Activated T-cell treated with anti-CD3 and anti-CD28 coated beads, Interleukin-2, amount 50 U/mL, for 72 hours (primary cell): ENCODE measurements around the gene DNASE2. TPM values are rescaled to one million over a fixed set of nuclear protein-coding genes. Genes with fewer than 3 reads are reported as not detected.

Experiments used
- ATAC-seq, 2 donors: fragments of 150-1000 bp; cut with Tn5 transposase; replicated peaks in 1 of 2; 2 replicates each; pipeline ENCODE4 v1.10.0; 2021; ENCODE audit warnings: moderate library complexity in 2 of 2, mild to moderate bottlenecking in 1 of 2
- DNase-seq, 2 donors: peaks; one replicate each; pipeline ENCODE4 v3.0.0; 2021 to 2022; ENCODE audit warnings: mixed read lengths in 1 of 2
- H3K27ac Mint-ChIP-seq: one replicate; pipeline ENCODE4 v1.8.0; 2022; ENCODE audit warnings: mild to moderate bottlenecking, moderate library complexity, mixed read lengths
- H3K27me3 Mint-ChIP-seq: one replicate; pipeline ENCODE4 v1.8.0; 2022; ENCODE audit warnings: low read depth, mixed read lengths
- H3K36me3 Mint-ChIP-seq, 2 donors: one replicate each; pipeline ENCODE4 v1.8.0; 2022; ENCODE audit warnings: mixed read lengths in 2 of 2, mild to moderate bottlenecking in 1 of 2; ENCODE audit not compliant: insufficient read depth in 2 of 2
- H3K4me1 Mint-ChIP-seq: one replicate; pipeline ENCODE4 v1.8.0; 2022; ENCODE audit warnings: low read depth, mixed read lengths
- H3K4me3 Mint-ChIP-seq, 2 donors: one replicate each; pipeline ENCODE4 v1.8.0; 2022; ENCODE audit warnings: mild to moderate bottlenecking in 2 of 2, mixed read lengths in 2 of 2, moderate library complexity in 2 of 2
- H3K9me3 Mint-ChIP-seq, 2 donors: one replicate each; pipeline ENCODE4 v1.8.0; 2022; ENCODE audit warnings: mixed read lengths in 2 of 2
- total RNA-seq, 2 donors: library from RNA; stranded (reverse); gene quantifications; one replicate each; pipeline ENCODE4 v1.2.3, GENCODE V29; 2022

The DNASE2 gene
- total RNA-seq, 2 donors from 2014 or later = 34.5 to 39.1 TPM

DNA sequence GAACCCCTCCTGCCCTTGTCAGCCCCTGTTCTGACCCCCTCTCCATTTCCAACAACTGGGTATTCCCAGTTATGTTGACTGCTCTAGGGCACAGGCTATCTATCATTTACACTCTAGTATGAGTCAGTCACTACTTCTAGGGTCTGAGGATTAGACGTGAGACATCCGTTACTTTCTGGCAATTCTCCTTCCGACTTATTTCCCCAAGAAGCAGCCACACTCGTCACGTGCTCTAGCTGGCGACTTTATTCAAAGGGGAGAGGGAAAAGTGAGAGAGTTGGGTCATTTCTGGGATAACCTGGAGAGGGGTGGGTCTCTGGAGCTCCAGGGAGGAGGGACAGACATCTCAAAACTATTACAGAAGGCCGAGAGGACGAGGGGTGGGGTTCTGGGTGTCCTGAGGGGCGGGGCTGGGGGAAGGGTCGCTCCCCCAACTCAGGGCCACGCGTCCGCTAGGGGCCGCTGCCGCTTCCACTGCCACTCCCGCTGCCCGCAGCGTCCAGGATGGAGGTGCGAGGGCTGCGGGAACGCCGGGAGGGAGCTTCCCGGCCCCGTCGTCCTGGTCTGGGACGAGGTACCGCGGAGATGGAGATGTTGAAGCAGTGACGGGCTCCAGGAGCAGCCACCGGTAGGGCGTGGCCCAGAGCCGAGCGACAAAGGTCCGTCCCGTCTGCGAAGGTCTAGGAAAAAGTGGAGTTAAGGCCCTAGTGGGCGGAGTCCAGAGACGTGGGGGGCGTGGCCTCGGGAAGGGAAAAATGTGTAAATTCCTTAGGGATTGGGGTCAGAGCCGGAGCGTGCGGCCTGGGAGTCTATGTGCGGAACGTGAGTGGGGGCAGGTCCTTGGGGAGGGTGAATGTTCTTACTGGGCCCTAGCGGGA, 55.8 kb downstream of the DNASE2 start:
- Mint-ChIP-seq H3K27me3 (peaks cover 50% of the 10 kb centered on the region), H3K4me3 (peak overlapping the region; percentile 58 to 71), H3K27ac (no peak overlapping the region), H3K36me3 (peaks cover 0 to 3% of the 10 kb centered on the region in 2 donors), H3K4me1 (peaks cover 13% of the 10 kb centered on the region), H3K9me3 (peaks cover 3% of the 10 kb centered on the region in 2 donors)
- DNase-seq (peak; percentile 52 to 59), ATAC-seq (peak; percentile 65 to 73)

Other genes with a start within 250 kb of the DNASE2 start
- gene MAN2B1, start 214.7 kb downstream of the DNASE2 start, total RNA-seq = 100 to 1,000 TPM in 1 of 2 donors, 10 to 100 TPM in 1; 75.8 to 109 TPM
- 10 to 100 TPM; 18.4 to 24.0 TPM for gene WDR83, start 214.6 kb downstream of the DNASE2 start, total RNA-seq
- 100 to 1,000 TPM; 140 to 150 TPM for gene DHPS, start 199.6 kb downstream of the DNASE2 start, total RNA-seq
- gene GNG14, start 193.5 kb downstream of the DNASE2 start, total RNA-seq = not detected
- gene FBXW9, start 184.8 kb downstream of the DNASE2 start, total RNA-seq = 1 to 10 TPM; 3.5 to 6.9 TPM
- gene TNPO2, start 157.5 kb downstream of the DNASE2 start, total RNA-seq = 10 to 100 TPM; 62.6 to 73.2 TPM
- 100 to 1,000 TPM; 131 to 134 TPM for gene TRIR, start 146.8 kb downstream of the DNASE2 start, total RNA-seq
- gene GET3, start 144.0 kb downstream of the DNASE2 start, total RNA-seq = 10 to 100 TPM; 42.6 to 43.7 TPM
- not detected for gene BEST2, start 129.7 kb downstream of the DNASE2 start, total RNA-seq
- 10 to 100 TPM; 38.8 to 41.0 TPM for gene HOOK2, start 105.9 kb downstream of the DNASE2 start, total RNA-seq
- 100 to 1,000 TPM; 574 to 618 TPM for gene JUNB, start 90.0 kb downstream of the DNASE2 start, total RNA-seq
- gene PRDX2, start 79.6 kb downstream of the DNASE2 start, total RNA-seq = 100 to 1,000 TPM; 202 to 223 TPM
- 10 to 100 TPM; 23.7 to 27.1 TPM for gene THSD8, start 79.4 kb downstream of the DNASE2 start, total RNA-seq
- 10 to 100 TPM; 29.6 to 31.1 TPM for gene RNASEH2A, start 74.9 kb downstream of the DNASE2 start, total RNA-seq
- gene RTBDN, start 46.9 kb downstream of the DNASE2 start, total RNA-seq = not detected
- 1 to 10 TPM; 5.8 to 6.0 TPM for gene MAST1, start 42.9 kb downstream of the DNASE2 start, total RNA-seq
- under 1 TPM; 0.19 to 0.58 TPM for gene KLF1, start 5.8 kb upstream of the DNASE2 start, total RNA-seq
- gene GCDH, start 9.7 kb upstream of the DNASE2 start, total RNA-seq = 10 to 100 TPM; 23.2 to 25.1 TPM
- gene SYCE2, start 37.8 kb upstream of the DNASE2 start, total RNA-seq = 1 to 10 TPM; 3.1 to 4.5 TPM
- 10 to 100 TPM; 63.4 to 70.4 TPM for gene FARSA, start 52.3 kb upstream of the DNASE2 start, total RNA-seq
- gene CALR, start 57.2 kb upstream of the DNASE2 start, total RNA-seq = 100 to 1,000 TPM; 458 to 489 TPM
- gene RAD23A, start 64.4 kb upstream of the DNASE2 start, total RNA-seq = 100 to 1,000 TPM; 159 to 189 TPM
- 10 to 100 TPM; 15.9 to 16.4 TPM for gene GADD45GIP1, start 75.8 kb upstream of the DNASE2 start, total RNA-seq
- gene DAND5, start 88.1 kb upstream of the DNASE2 start, total RNA-seq = under 1 TPM; 0.12 to 0.32 TPM
- gene NFIX, start 114.0 kb upstream of the DNASE2 start, total RNA-seq = 1 to 10 TPM; 2.2 to 2.8 TPM
- 1 to 10 TPM; 4.8 to 6.3 TPM for gene LYL1, start 221.4 kb upstream of the DNASE2 start, total RNA-seq
- 10 to 100 TPM; 41.0 to 46.0 TPM for gene TRMT1, start 235.3 kb upstream of the DNASE2 start, total RNA-seq
- gene NACC1, start 236.8 kb upstream of the DNASE2 start, total RNA-seq = 10 to 100 TPM; 53.6 to 76.0 TPM